ENCODE data around the gene NUCKS1. TPM values are rescaled to one million over a fixed set of nuclear protein-coding genes. Genes with fewer than 3 reads are reported as not detected.

The NUCKS1 gene
- polyA plus RNA-seq, 1 donor from 2014 or later, result 134 TPM

DNA sequence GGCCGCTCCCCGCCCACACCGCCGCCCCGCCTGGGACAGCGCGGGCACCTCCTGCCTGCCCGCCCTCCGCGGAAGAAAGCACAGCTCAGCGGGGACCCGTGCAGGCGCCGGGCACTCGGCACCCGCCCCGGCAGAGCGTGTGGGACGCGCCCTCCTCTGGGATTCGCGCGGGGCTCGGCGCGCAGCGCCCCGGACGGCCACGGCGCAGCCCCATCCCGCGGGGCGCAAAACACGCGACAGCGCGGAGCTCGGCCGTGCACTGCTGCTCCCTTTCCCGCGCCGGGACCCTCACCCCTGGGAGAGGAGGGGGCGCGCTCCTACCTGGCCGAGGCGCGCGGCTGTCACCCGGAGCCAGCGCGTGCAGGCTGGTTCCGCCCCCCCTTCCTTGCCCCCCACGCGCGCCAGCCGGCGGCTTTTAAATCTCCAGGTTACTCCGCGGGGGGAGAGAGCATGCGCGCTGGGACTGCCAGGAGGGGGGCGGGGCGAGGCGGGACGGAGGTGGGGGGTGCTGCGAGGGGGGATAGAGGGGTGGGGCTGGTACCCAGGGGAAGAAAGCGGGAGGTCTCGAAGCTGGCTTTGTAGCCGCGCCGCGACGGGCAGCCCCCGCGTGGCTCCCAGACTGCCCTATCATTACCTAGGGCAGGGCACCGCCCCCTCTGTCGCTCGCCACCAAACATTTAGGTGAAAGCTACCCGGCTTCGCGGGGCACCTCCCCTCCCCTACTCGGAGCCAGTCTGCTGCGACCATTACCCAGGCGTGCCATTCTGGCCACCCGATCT lies 69.7 kb downstream of the NUCKS1 start, which contains the start of gene SLC45A3:
Gene SLC45A3 (minus strand): TSS at position 437 of the 779 bp plus-strand sequence. CDS start 15,853 bp downstream, outside the sequence.
- H4K20me1 ChIP-seq (ENCODE audit: insufficient read depth), result no peaks in the 10 kb centered on the region
- H2AFZ ChIP-seq (ENCODE audit: low read depth, low read length), result peak within 1 kb of the TSS; percentile 18
- TF ChIP-seq MXI1 (conservative IDR thresholded peaks at IDR 0.05; ENCODE audit: poor library complexity, severe bottlenecking) (peak; percentile 71), EZH2 (IDR thresholded peaks at IDR 0.05; ENCODE audit: borderline replicate concordance, insufficient read depth, low read length, poor library complexity, severe bottlenecking) (no peak), POLR2AphosphoS5 (IDR thresholded peaks at IDR 0.05) (peak; percentile 22)
- H3K4me3 ChIP-seq (ENCODE audit: low read length), result peak within 1 kb of the TSS; percentile 75
- H3K4me2 ChIP-seq (ENCODE audit: low read length), result no peak within 1 kb of the TSS
- no peak within 1 kb of the TSS for H3K27ac ChIP-seq (ENCODE audit: low read length)
- H3F3A ChIP-seq (ENCODE audit: insufficient read depth, low read length, poor library complexity, severe bottlenecking), result no peaks in the 10 kb centered on the region
- H3K79me2 ChIP-seq (replicated peaks; ENCODE audit: insufficient read depth, low read length), result peaks cover 3% of the 10 kb centered on the region
- H3K9ac ChIP-seq (ENCODE audit: low read length), result peak within 1 kb of the TSS; percentile 55
- H3K9me2 ChIP-seq (ENCODE audit: insufficient read depth, low read length), result no peaks in the 10 kb centered on the region
- H3K27me3 ChIP-seq (ENCODE audit: insufficient read depth, low read depth, low read length), result peaks cover 7% of the 10 kb centered on the region
- H3K36me3 ChIP-seq (ENCODE audit: insufficient read depth, low read length), result no peaks in the 10 kb centered on the region
- no peaks in the 10 kb centered on the region for H3K9me3 ChIP-seq (ENCODE audit: low read length)

DNA sequence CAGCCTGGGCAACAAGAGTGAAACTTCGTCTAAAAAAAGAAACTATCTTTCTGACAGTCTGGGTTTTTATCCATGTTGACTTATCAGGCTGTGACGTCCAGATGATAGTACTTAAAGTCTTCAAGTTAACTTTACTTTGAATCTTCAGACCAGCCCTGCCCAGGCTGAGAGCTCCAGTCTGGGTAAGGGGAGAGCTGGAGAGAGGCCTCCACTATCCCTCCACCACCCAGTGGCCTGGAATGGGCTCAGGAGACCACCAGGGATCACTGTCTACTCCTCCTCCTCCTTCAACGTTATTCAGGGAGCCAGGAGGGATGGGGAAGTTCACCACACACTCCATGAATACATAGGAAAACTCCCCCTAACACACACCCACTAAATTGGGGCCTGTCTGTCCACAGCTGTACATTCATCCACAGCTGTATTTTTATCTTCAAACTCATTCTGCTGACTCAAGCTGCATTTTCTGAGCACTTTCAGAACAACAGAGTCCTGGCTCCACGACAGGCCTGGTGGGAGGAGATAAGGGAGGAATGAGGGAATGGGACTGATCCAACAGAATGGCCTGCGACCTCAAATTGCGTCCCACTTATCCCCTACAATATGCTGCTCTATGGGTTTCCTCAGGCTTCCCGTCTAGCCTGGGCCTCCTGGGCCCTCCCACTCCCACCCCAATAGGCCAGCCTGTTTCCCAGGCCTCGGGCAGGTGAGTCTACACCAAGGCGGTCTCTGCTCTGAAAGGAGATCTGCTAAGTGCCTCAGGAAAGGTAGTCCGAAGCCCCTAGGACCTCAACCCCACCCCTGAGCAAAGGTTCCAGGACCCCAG lies 71.5 kb downstream of the NUCKS1 start:
- no peak for TF ChIP-seq EZH2 (IDR thresholded peaks at IDR 0.05; ENCODE audit: borderline replicate concordance, insufficient read depth, low read length, poor library complexity, severe bottlenecking)
- no peak for TF ChIP-seq MXI1 (conservative IDR thresholded peaks at IDR 0.05; ENCODE audit: poor library complexity, severe bottlenecking)
- TF ChIP-seq EP300 (conservative IDR thresholded peaks at IDR 0.05; ENCODE audit: poor library complexity, severe bottlenecking), result no peak
- no peak for TF ChIP-seq RAD21 (conservative IDR thresholded peaks at IDR 0.05)
- TF ChIP-seq POLR2AphosphoS5 (IDR thresholded peaks at IDR 0.05), result no peak
- TF ChIP-seq TAF1 (IDR thresholded peaks at IDR 0.05; ENCODE audit: low read depth), result no peak
- TF ChIP-seq SMC3 (conservative IDR thresholded peaks at IDR 0.05; ENCODE audit: poor library complexity), result no peak
- TF ChIP-seq CTCF (IDR thresholded peaks at IDR 0.05; ENCODE audit: poor library complexity, severe bottlenecking), result no peak
- Histone ChIP-seq H3K9ac (ENCODE audit: low read length) (no peak overlapping the region), H3K27me3 (ENCODE audit: insufficient read depth, low read depth, low read length) (peaks cover 7% of the 10 kb centered on the region), H3K4me3 (ENCODE audit: low read length) (no peak overlapping the region), H3K27ac (ENCODE audit: low read length) (no peak overlapping the region), H3K9me3 (ENCODE audit: low read length) (no peaks in the 10 kb centered on the region), H3K9me2 (ENCODE audit: insufficient read depth, low read length) (no peaks in the 10 kb centered on the region), H3K79me2 (replicated peaks; ENCODE audit: insufficient read depth, low read length) (peaks cover 3% of the 10 kb centered on the region), H3K36me3 (ENCODE audit: insufficient read depth, low read length) (no peaks in the 10 kb centered on the region), H3F3A (ENCODE audit: insufficient read depth, low read length, poor library complexity, severe bottlenecking) (no peaks in the 10 kb centered on the region), H4K20me1 (ENCODE audit: insufficient read depth) (no peaks in the 10 kb centered on the region), H2AFZ (ENCODE audit: low read depth, low read length) (no peak overlapping the region), H3K4me2 (ENCODE audit: low read length) (no peak overlapping the region)

DNA sequence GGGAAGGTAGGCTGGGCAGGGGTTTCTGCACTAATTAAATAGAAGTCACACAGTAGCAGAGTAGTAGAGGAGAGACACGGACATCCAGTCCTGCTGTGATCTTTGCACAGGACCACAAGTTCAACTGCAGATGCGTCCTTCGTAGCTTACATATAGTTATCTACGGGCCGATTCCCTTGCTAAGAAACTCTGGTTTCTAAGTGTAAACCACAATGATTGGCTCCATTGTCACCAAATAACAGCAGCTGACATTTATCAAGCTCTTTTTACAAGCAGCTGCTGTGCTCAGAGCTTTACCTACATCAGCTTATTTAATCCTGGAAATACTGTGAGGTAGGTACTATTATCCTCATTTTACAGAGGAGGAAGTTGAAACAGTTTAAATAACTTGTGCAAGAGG lies 72.8 kb downstream of the NUCKS1 start:
- Histone ChIP-seq H4K20me1 (ENCODE audit: insufficient read depth) (no peaks in the 10 kb centered on the region), H3K4me2 (ENCODE audit: low read length) (no peak overlapping the region), H3F3A (ENCODE audit: insufficient read depth, low read length, poor library complexity, severe bottlenecking) (no peaks in the 10 kb centered on the region), H3K27ac (ENCODE audit: low read length) (no peak overlapping the region), H3K9me2 (ENCODE audit: insufficient read depth, low read length) (no peaks in the 10 kb centered on the region), H3K79me2 (replicated peaks; ENCODE audit: insufficient read depth, low read length) (peaks cover 3% of the 10 kb centered on the region), H3K9ac (ENCODE audit: low read length) (no peak overlapping the region), H3K4me3 (ENCODE audit: low read length) (no peak overlapping the region), H3K27me3 (ENCODE audit: insufficient read depth, low read depth, low read length) (peaks cover 7% of the 10 kb centered on the region), H2AFZ (ENCODE audit: low read depth, low read length) (no peak overlapping the region), H3K9me3 (ENCODE audit: low read length) (no peaks in the 10 kb centered on the region), H3K36me3 (ENCODE audit: insufficient read depth, low read length) (no peaks in the 10 kb centered on the region)
- TF ChIP-seq EZH2 (IDR thresholded peaks at IDR 0.05; ENCODE audit: borderline replicate concordance, insufficient read depth, low read length, poor library complexity, severe bottlenecking), result no peak
- no peak for TF ChIP-seq SMC3 (conservative IDR thresholded peaks at IDR 0.05; ENCODE audit: poor library complexity)
- no peak for TF ChIP-seq CTCF (IDR thresholded peaks at IDR 0.05; ENCODE audit: poor library complexity, severe bottlenecking)
- TF ChIP-seq TAF1 (IDR thresholded peaks at IDR 0.05; ENCODE audit: low read depth), result no peak
- no peak for TF ChIP-seq POLR2AphosphoS5 (IDR thresholded peaks at IDR 0.05)
- no peak for TF ChIP-seq RAD21 (conservative IDR thresholded peaks at IDR 0.05)
- no peak for TF ChIP-seq MXI1 (conservative IDR thresholded peaks at IDR 0.05; ENCODE audit: poor library complexity, severe bottlenecking)
- no peak for TF ChIP-seq REST (IDR thresholded peaks at IDR 0.05; ENCODE audit: borderline replicate concordance)
- no peak for TF ChIP-seq EP300 (conservative IDR thresholded peaks at IDR 0.05; ENCODE audit: poor library complexity, severe bottlenecking)

All from neural cell (in vitro differentiated cells).